ENCODE measurements around the gene FOXO3.

GRCh38 chr6:108733051-108733450 is 172.3 kb downstream of the FOXO3 start:
- TF ChIP-seq POLR2A (IDR thresholded peaks at IDR 0.05): no peak
- no peak for TF ChIP-seq CTCF (IDR thresholded peaks at IDR 0.05)
